ENCODE measurements around the gene CMIP. TPM values are rescaled to one million over a fixed set of nuclear protein-coding genes. Genes with fewer than 3 reads are reported as not detected.

CMIP gene
- polyA plus RNA-seq, 1 experiment = 2.7 TPM

DNA sequence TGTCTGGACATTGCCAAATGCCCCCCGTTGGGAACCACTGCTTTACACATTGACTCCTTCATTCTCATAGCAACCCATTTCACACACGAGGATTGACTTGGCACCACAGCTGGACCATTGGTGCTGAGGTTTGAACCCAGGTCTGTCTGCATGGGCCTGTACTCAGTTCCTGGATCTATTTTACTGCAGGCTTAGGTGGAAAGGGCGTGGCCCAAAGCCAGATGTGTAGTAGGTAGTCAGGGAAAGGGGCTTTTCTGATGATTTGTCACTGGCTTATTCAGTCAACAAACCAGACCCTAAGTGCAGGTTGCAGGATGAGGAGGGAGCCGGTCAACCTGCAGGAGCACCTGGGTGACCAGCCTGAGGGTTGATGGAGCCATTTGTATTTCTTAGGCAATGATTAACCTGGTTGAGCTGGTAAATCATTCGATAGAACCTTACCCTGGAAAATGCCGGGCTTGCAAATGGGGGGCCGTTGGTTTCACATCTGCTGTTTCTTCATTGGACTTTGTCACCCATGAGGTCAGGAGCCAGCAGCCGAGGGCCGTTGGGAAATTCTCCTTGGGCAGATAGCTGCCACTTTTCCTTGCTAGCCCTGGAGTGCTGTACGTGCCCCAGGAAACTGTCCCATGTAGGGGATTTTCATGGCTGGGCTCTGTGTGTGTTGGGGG, 104.4 kb downstream of the CMIP start:
- no peak for TF ChIP-seq CTCF (IDR thresholded peaks at IDR 0.05; ENCODE audit: low read depth, low read length)
- Histone ChIP-seq H3K9me3 (ENCODE audit: control insufficient read depth, insufficient read depth, low read length) (no peaks in the 10 kb centered on the region; the same call in 1 of the 2 replicates), H3K27ac (ENCODE audit: low read depth, low read length) (no peak overlapping the region), H3K27me3 (ENCODE audit: control insufficient read depth, insufficient read depth, low read length) (no peaks in the 10 kb centered on the region), H3K4me3 (ENCODE audit: low read depth, low read length) (no peak overlapping the region)
- no peak for DNase-seq (ENCODE audit: low read depth, low spot score)
- POLR2A ChIA-PET = interaction anchor here (0.9 kb wide), 1 partner anchor 48 kb away, joined by 3 read pairs; no protein-coding TSS in a partner anchor
- CTCF ChIA-PET = no interaction called here

GRCh38 chr16:81549547-81550431, 105.2 kb downstream of the CMIP start:
- CTCF ChIA-PET = no interaction called here
- POLR2A ChIA-PET = interaction anchor here (0.7 kb wide), 1 partner anchor 14 kb away, joined by 3 read pairs; no protein-coding TSS in a partner anchor
- Histone ChIP-seq H3K27ac (ENCODE audit: low read depth, low read length) (no peak overlapping the region), H3K4me3 (ENCODE audit: low read depth, low read length) (no peak overlapping the region), H3K27me3 (ENCODE audit: control insufficient read depth, insufficient read depth, low read length) (no peaks in the 10 kb centered on the region), H3K9me3 (ENCODE audit: control insufficient read depth, insufficient read depth, low read length) (no peaks in the 10 kb centered on the region; the same call in 1 of the 2 replicates)
- no peak for DNase-seq (ENCODE audit: low read depth, low spot score)
- no peak for TF ChIP-seq CTCF (IDR thresholded peaks at IDR 0.05; ENCODE audit: low read depth, low read length)

DNA sequence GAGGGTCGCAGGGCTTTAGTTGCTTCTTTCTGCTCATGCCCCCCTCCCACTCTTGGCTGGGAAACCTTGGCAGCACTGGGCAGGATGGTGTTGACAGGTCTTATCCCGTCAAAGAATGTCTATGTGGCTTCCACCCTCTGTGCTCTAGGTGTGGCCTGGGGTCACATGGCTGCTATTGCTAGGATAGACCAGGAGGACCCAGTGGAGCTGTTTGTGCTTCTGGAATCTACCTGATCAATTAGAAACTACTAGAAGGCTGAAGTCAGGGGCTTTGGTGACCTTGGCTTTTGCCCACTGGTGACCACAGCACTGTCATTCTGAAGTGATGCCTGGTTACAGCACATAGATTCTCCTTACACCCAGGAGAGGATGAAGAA, 105.8 kb downstream of the CMIP start:
- TF ChIP-seq CTCF (IDR thresholded peaks at IDR 0.05; ENCODE audit: low read depth, low read length) = no peak
- CTCF ChIA-PET = no interaction called here
- Histone ChIP-seq H3K27me3 (ENCODE audit: control insufficient read depth, insufficient read depth, low read length) (no peaks in the 10 kb centered on the region), H3K9me3 (ENCODE audit: control insufficient read depth, insufficient read depth, low read length) (no peaks in the 10 kb centered on the region; the same call in 1 of the 2 replicates), H3K27ac (ENCODE audit: low read depth, low read length) (no peak overlapping the region), H3K4me3 (ENCODE audit: low read depth, low read length) (no peak overlapping the region)
- no peak for DNase-seq (ENCODE audit: low read depth, low spot score)
- POLR2A ChIA-PET = interaction anchor here (0.7 kb wide), 1 partner anchor 15 kb away, joined by 3 read pairs; no protein-coding TSS in a partner anchor

- no peak overlapping the region for H3K4me3 ChIP-seq (ENCODE audit: low read depth, low read length)
- DNase-seq (ENCODE audit: low read depth, low spot score) = no peak
- no peaks in the 10 kb centered on the region for H3K27me3 ChIP-seq (ENCODE audit: control insufficient read depth, insufficient read depth, low read length)
- no peaks in the 10 kb centered on the region; the same call in 1 of the 2 replicates for H3K9me3 ChIP-seq (ENCODE audit: control insufficient read depth, insufficient read depth, low read length)
- CTCF ChIA-PET = no interaction called here
- POLR2A ChIA-PET = no interaction called here
- TF ChIP-seq CTCF (IDR thresholded peaks at IDR 0.05; ENCODE audit: low read depth, low read length) = no peak
- H3K27ac ChIP-seq (ENCODE audit: low read depth, low read length) = peak overlapping the region; percentile 11
These were observed 106.7 kb downstream of the CMIP start for GRCh38 chr16:81551151-81551808.
